ENCODE measurements around the gene SNX24.

SNX24 gene

DNA sequence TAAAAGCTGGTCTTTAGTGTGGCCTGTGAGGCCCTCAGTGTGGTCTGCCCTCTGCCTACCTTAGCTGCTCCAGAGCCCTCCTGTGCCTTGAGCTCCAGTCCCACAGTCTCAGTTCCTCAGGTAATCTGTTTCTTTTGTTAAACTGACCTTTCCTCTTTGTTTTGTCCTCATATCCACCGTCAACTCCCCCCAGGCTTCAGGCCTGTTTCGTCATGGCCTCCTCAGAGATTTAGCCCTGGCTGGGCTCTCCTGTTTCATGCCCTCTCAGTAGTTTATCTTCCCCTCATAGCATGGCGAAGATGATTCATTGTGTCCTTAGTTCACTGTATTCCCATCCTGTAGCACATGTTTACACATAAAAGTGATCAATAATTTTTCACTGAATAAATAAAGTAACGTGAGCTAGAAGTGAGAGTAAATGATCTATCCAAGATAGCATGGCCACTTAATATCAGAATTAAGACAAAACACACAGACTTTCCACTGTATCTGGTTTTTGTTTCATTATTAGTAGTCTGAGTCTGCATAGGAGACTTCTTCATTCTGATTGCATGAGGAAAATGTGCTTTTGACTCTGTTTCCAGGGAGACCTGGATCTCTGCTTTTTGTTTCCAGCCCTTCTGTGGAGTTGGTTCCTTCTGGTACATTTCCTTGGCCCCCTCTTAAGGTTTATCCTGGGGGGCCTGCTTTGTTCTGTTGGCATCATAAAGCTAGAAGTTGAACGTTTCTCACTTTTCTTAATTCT lies 70.5 kb downstream of the SNX24 start:
- DNase-seq (ENCODE audit: low read depth in 3 of 3, low spot score in 1 of 3), result no peak

DNA sequence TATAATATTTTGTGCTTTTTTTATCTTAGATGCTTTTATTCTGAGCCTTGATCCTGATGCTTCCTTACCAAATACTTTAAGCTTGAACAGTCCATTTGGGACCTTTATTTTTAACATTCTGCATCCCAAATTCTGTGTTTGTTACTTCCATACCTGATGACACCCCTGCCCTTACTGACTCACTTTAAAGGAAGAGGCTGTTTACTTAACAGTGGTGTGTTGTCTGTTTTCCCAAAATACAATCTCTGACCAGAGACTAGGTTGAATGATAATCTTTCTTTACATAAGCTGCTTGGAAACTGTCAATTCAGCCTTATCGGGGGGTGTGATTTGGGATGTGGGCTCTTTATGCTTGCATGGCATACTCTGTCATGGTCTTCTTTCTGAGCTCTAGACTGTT lies 71.1 kb downstream of the SNX24 start:
- DNase-seq (ENCODE audit: low read depth in 3 of 3, low spot score in 1 of 3), result no peak

GRCh38 chr5:122919969-122920368 lies 74.6 kb downstream of the SNX24 start:
- no peak for DNase-seq (ENCODE audit: low read depth in 3 of 3, low spot score in 1 of 3)

DNA sequence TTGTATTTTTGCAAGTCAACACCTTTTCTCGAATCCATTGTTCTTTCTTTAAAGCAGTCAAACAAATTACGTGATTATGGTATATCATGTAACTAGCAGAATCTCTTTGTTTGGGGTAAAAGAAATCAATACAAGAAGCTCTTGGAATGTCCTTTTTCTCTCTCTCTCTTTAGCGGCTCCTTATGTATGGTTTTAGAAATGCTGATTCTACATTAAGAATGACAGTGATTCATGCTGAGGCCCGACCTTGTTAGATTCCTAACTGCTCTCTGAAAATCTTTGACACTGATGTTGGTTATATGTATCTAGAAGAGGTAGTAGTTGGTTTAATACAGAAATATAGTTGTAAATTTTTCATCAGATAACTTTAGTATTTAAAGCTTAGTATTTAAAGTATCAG lies 76.4 kb downstream of the SNX24 start:
- no peak for DNase-seq (ENCODE audit: low read depth in 3 of 3, low spot score in 1 of 3)

- no peak for DNase-seq (ENCODE audit: low read depth in 3 of 3, low spot score in 1 of 3)
Observed at GRCh38 chr5:122924203-122924602, 78.8 kb downstream of the SNX24 start.

DNA sequence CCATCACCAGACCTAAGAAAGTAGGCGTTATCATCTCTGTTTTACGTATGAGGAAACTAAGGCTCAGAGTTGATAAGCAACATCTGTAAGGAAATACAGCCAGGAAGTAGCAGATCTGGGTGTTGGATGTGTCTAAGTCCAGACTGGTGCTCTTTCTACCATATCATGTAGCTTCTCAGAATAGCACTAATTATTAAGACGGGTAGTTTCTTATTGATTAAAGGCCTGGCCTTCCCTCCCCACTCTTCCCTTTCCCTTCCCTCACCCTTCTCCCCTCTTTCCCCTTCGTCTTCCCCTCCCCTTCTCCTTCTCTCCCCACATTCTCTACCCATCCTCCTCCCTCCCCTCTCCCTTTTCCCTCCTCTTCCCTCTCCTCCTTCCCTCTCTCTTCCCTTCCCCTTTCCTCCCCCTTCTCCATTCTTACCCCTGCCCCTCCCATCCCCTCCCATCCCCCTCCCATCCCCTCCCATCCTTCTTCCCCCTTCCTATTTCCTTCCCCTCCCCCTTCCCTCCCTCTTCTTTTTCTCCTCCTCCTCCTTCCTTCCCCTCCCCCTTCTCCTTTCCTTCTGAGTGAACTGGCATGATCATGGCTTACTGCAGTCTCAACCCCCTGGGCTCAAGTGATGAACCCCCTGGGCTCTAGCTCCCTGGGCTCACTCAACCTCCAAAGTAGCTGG lies 79.4 kb downstream of the SNX24 start:
- DNase-seq (ENCODE audit: low read depth in 3 of 3, low spot score in 1 of 3), result no peak

- no peak for DNase-seq (ENCODE audit: low read depth in 3 of 3, low spot score in 1 of 3)
Observed at GRCh38 chr5:122929001-122929400, 83.6 kb downstream of the SNX24 start.

GRCh38 chr5:122929980-122930379 lies 84.6 kb downstream of the SNX24 start:
- no peak for DNase-seq (ENCODE audit: low read depth in 3 of 3, low spot score in 1 of 3)

DNA sequence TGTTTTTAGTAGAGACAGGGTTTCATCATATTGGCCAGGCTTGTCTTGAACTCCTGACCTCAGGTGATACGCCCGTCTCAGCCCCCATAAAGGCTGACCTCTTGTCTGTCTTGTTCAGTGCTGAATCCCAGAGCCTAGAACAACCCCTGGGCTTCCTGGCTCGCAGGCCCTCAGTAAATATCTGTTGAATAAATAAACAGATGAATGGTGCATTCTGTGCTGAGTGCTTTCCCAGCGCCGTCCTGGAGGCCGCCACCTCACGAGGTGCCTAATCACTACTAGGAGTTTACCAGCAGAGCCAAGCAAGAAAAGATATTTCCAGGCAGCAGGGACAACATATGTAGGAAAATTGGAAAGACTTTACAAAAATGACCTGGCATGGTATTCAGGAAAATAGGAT lies 88.5 kb downstream of the SNX24 start:
- DNase-seq (ENCODE audit: low read depth in 3 of 3, low spot score in 1 of 3), result no peak

GRCh38 chr5:122936088-122936487 lies 90.7 kb downstream of the SNX24 start:
- no peak for DNase-seq (ENCODE audit: low read depth in 3 of 3, low spot score in 1 of 3)

DNA sequence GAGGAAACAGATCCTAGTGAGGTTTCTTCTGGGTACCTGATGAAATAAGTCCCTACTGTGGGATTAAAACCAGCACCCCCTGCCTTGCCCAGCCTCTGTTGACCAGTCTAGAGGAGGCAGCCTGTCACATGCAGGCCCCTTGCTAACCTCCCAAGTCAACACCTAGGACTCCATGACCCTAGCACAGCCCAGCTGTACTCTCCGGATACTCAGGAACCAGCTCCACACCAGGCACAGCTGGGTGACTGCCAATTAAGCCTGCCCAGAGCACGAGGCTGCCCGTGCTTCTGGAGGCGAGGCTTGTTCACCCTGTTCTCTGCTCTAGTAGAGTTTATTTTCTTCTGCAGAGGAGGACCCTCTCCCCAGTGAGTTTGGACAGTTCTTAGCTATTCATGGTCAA lies 92.5 kb downstream of the SNX24 start:
- DNase-seq (ENCODE audit: low read depth in 3 of 3, low spot score in 1 of 3), result no peak

- DNase-seq (ENCODE audit: low read depth in 3 of 3, low spot score in 1 of 3), result no peak
Observed at GRCh38 chr5:122940890-122941289, 95.5 kb downstream of the SNX24 start.

DNA sequence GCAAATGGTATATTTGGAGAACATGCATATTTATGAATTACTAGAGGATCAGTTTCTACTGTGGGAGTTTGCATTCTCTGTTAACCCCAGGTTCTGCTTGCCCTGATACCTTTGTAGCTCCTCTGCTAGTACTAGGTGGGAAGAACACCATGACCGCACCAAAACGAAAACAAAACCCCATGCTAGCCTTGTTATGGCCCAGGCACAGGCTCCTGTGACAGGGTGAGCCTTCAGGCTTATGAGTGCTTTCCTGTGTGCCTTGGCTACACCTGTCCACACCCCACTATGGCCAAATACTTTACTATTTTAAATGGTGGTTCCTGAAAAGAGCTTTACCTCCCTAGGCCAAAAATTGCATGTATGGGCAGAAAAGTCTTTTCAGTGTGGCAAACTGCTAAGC lies 96.3 kb downstream of the SNX24 start:
- DNase-seq (ENCODE audit: low read depth in 3 of 3, low spot score in 1 of 3), result no peak

GRCh38 chr5:122942164-122942914 lies 96.9 kb downstream of the SNX24 start:
- no peak for DNase-seq (ENCODE audit: low read depth in 3 of 3, low spot score in 1 of 3)

- no peak for DNase-seq (ENCODE audit: low read depth in 3 of 3, low spot score in 1 of 3)
Observed at GRCh38 chr5:122943050-122943698, 97.8 kb downstream of the SNX24 start.

- DNase-seq (ENCODE audit: low read depth in 3 of 3, low spot score in 1 of 3), result no peak
Observed at GRCh38 chr5:122944051-122944450, 98.6 kb downstream of the SNX24 start.

DNA sequence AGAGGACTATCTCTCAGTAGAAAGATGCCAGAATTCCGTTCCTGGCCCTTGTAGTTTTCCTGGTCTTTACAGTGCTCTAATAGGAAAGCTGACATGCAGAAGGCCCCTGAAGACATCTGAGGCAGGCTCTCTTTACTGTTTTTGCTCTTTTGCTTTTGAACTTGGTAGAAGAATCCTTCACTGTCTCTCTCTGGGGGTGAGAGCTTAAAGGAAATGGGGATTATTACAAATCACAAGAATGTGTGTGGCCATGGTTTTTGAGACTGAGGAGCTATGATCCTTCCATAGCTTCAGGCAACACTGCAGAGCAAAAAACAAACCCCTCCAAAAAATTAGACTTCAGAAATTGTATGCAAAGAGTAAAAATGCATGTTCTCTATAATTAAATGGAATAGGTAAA lies 102.0 kb downstream of the SNX24 start:
- DNase-seq (ENCODE audit: low read depth in 3 of 3, low spot score in 1 of 3), result no peak

DNA sequence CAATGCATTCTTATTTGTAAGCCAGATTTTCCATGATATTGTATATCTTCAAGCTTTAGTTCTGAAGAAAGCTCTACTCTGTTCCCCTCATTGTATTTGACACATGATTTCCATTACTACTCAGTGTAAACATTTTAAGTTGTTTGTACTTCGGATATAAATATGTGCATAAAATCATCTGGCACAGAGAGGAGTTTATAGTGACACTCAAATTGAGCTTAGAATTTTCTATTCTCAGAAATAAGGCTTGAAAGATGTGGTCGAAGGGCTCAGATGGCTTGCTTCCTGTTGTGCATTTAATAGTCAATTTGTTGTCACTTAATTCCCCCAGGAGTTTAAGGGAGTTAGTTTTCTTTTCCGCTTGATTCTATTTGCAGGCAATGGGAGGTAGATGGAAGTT lies 102.4 kb downstream of the SNX24 start:
- no peak for DNase-seq (ENCODE audit: low read depth in 3 of 3, low spot score in 1 of 3)

GRCh38 chr5:122948319-122948718 lies 102.9 kb downstream of the SNX24 start:
- no peak for DNase-seq (ENCODE audit: low read depth in 3 of 3, low spot score in 1 of 3)

- DNase-seq (ENCODE audit: low read depth in 3 of 3, low spot score in 1 of 3), result no peak
Observed at GRCh38 chr5:122951658-122952057, 106.2 kb downstream of the SNX24 start.

GRCh38 chr5:122954719-122955118 lies 109.3 kb downstream of the SNX24 start:
- no peak for DNase-seq (ENCODE audit: low read depth in 3 of 3, low spot score in 1 of 3)

DNA sequence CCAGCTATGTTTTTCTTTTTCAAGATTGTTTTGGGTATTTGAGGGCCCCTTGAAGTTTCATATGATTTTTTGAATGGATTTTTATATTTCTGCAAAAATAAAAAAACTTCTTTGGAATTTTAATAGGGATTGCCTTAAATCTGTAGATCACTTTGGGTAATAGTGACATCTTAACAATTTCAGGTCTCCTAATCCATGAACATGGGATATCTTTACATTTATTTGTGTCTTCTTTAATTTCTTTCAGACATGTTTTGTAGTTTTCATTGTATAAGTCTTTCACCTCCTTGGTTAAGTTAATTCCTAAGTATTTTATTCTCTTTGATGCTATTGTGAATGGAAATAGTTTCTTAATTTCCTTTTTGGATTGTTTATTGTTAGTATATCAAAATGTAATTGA lies 112.0 kb downstream of the SNX24 start:
- no peak for DNase-seq (ENCODE audit: low read depth in 3 of 3, low spot score in 1 of 3)

All from stimulated activated CD4-positive, alpha-beta T cell treated with anti-CD3 and anti-CD28 coated beads, TNF-alpha, amount 100 ng/mL, for 1 hour (primary cell).